OCI-LY7 (cell line): ENCODE data around the gene CBX8. TPM values are rescaled to one million over a fixed set of nuclear protein-coding genes. Genes with fewer than 3 reads are reported as not detected.

ENCODE experiments used
- BruUV-seq: library from RNA; stranded (reverse); fragments of 400-500 nt; replicated peaks from 2 replicates; lab custom pipeline; 2021; lab: Mats Ljungman, UMichigan
- CTCF ChIA-PET: fragments of 300-600 bp; sonication (Branson Sonifier 250); formaldehyde crosslinking; loops from one replicate; lab custom pipeline; 2022; ENCODE audit warnings: antibody characterized with exemption; ENCODE audit not compliant: unreplicated experiment; lab: Charles Lee
- POLR2A ChIA-PET: fragments of 300-600 bp; sonication (Branson Sonifier 250); formaldehyde crosslinking; loops from one replicate; lab custom pipeline; 2022; ENCODE audit warnings: antibody characterized with exemption; lab: Charles Lee
- DNase-seq: peaks from one replicate; pipeline ENCODE4 v3.0.0-alpha.2; 2015; ENCODE audit warnings: low spot score
- H2AFZ ChIP-seq: fragments of 200-600 bp; sonication (generic), shearing (Covaris generic); 2 replicates; pipeline ENCODE4 v1.6.1; 2014; ENCODE audit warnings: mild to moderate bottlenecking, antibody characterized with exemption, low read length, moderate library complexity
- H3K27ac ChIP-seq: fragments of 200-600 bp; sonication (generic); 2 replicates; pipeline ENCODE4 v1.5.1; 2014; ENCODE audit warnings: mixed run types, low read depth, mild to moderate bottlenecking, moderate library complexity, low read length, inconsistent platforms; ENCODE audit not compliant: poor library complexity, severe bottlenecking
- H3K36me3 ChIP-seq: fragments of 200-600 bp; sonication (generic); 2 replicates; pipeline ENCODE4 v1.6.1; 2014; ENCODE audit warnings: mild to moderate bottlenecking, antibody characterized with exemption, low read length, moderate library complexity, mixed read lengths; ENCODE audit not compliant: insufficient read depth
- H3K4me1 ChIP-seq: fragments of 200-600 bp; sonication (generic); 2 replicates; pipeline ENCODE4 v1.5.1; 2014; ENCODE audit warnings: mild to moderate bottlenecking, low read length; ENCODE audit not compliant: insufficient read depth, poor library complexity, severe bottlenecking
- H3K4me2 ChIP-seq: fragments of 200-600 bp; sonication (generic); 2 replicates; pipeline ENCODE4 v1.6.1; 2014; ENCODE audit warnings: mild to moderate bottlenecking, low read length
- H3K4me3 ChIP-seq: fragments of 200-600 bp; sonication (generic); 2 replicates; pipeline ENCODE4 v1.5.1; 2014; ENCODE audit warnings: mild to moderate bottlenecking, low read depth, low read length; ENCODE audit not compliant: poor library complexity, severe bottlenecking
- H3K79me2 ChIP-seq: fragments of 200-600 bp; sonication (generic); 2 replicates; pipeline ENCODE4 v1.6.1; 2016; ENCODE audit warnings: low read depth, mild to moderate bottlenecking, low read length, moderate library complexity, mixed read lengths; ENCODE audit not compliant: insufficient read depth
- H3K9me2 ChIP-seq: fragments of 200-600 bp; sonication (generic); 2 replicates; pipeline ENCODE4 v1.6.1; 2016; ENCODE audit warnings: mild to moderate bottlenecking, low read length, mixed read lengths; ENCODE audit not compliant: insufficient read depth
- H3K9me3 ChIP-seq: fragments of 200-600 bp; sonication (generic); 2 replicates; pipeline ENCODE4 v1.6.1; 2014; ENCODE audit warnings: mild to moderate bottlenecking, mixed run types, low read length, mixed read lengths
- H4K20me1 ChIP-seq: fragments of 200-600 bp; sonication (generic); 2 replicates; pipeline ENCODE4 v1.6.1; 2014; ENCODE audit warnings: mild to moderate bottlenecking, antibody characterized with exemption, low read length, moderate library complexity, mixed read lengths; ENCODE audit not compliant: insufficient read depth
- EZH2phosphoT487 ChIP-seq: fragments of 200-600 bp; sonication (generic); IDR thresholded peaks from 2 replicates; pipeline ENCODE4 v1.6.1; 2018; ENCODE audit warnings: low read depth, borderline replicate concordance, mild to moderate bottlenecking, mixed run types, antibody characterized with exemption, low read length, moderate library complexity, mixed read lengths
- intact Hi-C: fragments of 100-400 bp; cut with micrococcal nuclease; formaldehyde crosslinking; loops from one replicate; pipeline ENCODE4 v1.10.0; 2022; ENCODE audit not compliant: unreplicated experiment
- total RNA-seq, 2 experiments: library from RNA; depleted of rRNA in 1 of 2; stranded (reverse); fragments of >200 nt in 1 of 2; shearing (Covaris generic) in 1 of 2; gene quantifications; 2 replicates each; pipeline ENCODE4 v1.2.3, GENCODE V29; 2014 to 2022
- TF ChIP-seq, protein P1 (sequence below): fragments of 200-600 bp; sonication (generic); conservative IDR thresholded peaks from 2 replicates; pipeline ENCODE4 v1.5.1; 2014; ENCODE audit warnings: mild to moderate bottlenecking, antibody characterized with exemption, low read length, moderate library complexity, mixed read lengths

Gene CBX8
- total RNA-seq, 2 experiments from 2014 or later: 7.5 to 16.3 TPM

DNA sequence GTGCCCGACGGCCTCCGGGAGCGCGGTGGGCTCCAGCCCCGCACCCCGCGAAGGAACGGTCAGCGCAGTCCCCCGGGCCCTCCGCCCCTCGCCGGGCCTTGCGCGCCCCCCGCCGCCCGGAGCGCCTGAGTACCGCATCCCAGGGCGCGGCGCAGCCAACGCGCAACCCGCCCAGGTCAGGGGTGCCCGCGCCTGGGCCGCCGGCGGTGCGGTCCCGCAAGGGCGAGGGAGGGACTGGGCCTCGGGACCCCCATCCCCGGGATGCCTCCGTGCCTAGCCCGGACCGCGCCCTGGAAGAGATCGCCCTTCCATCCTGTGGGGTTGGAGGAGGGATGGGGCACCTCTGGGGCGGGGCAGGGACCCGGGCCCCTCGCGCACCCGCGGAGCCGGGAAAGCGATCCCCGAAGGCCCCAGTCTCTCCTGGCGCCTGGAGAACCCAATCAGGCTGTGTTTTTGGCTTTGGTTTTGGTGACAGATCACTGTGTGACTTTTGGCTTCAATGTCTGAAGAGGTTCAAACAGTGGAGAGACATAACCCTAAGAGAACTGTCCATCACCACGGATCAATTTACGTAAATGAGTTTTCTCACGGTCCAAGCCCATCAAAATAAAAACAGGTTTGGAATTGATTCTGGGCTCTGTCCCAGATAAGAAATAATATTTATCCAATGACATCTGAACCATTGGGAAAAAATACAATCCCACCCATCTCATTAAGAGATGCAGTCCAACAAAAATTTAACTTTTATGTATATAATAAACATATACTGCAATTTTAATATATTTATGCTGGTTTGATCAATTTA lies 48.4 kb downstream of the CBX8 start:
- CTCF ChIA-PET: no interaction called here
- H3K27ac ChIP-seq: no peak overlapping the region
- peaks cover 3% of the 10 kb centered on the region for H3K4me1 ChIP-seq
- DNase-seq: no peak
- no peak overlapping the region for H3K4me3 ChIP-seq
- no TSS peak for BruUV-seq
- no peaks in the 10 kb centered on the region for H3K9me2 ChIP-seq
- no peaks in the 10 kb centered on the region for H4K20me1 ChIP-seq
- no peak overlapping the region for H3K4me2 ChIP-seq
- H2AFZ ChIP-seq: no peak overlapping the region
- H3K9me3 ChIP-seq: no peaks in the 10 kb centered on the region
- intact Hi-C loops: loop anchor here (10.0 kb wide), 1 partner anchor 1484 kb away; no protein-coding TSS in a partner anchor
- POLR2A ChIA-PET: no interaction called here
- no peaks in the 10 kb centered on the region for H3K36me3 ChIP-seq
- H3K79me2 ChIP-seq: no peaks in the 10 kb centered on the region
- no peak for TF ChIP-seq EZH2phosphoT487
- TF ChIP-seq, protein P1, sequence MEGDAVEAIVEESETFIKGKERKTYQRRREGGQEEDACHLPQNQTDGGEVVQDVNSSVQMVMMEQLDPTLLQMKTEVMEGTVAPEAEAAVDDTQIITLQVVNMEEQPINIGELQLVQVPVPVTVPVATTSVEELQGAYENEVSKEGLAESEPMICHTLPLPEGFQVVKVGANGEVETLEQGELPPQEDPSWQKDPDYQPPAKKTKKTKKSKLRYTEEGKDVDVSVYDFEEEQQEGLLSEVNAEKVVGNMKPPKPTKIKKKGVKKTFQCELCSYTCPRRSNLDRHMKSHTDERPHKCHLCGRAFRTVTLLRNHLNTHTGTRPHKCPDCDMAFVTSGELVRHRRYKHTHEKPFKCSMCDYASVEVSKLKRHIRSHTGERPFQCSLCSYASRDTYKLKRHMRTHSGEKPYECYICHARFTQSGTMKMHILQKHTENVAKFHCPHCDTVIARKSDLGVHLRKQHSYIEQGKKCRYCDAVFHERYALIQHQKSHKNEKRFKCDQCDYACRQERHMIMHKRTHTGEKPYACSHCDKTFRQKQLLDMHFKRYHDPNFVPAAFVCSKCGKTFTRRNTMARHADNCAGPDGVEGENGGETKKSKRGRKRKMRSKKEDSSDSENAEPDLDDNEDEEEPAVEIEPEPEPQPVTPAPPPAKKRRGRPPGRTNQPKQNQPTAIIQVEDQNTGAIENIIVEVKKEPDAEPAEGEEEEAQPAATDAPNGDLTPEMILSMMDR: no peak

DNA sequence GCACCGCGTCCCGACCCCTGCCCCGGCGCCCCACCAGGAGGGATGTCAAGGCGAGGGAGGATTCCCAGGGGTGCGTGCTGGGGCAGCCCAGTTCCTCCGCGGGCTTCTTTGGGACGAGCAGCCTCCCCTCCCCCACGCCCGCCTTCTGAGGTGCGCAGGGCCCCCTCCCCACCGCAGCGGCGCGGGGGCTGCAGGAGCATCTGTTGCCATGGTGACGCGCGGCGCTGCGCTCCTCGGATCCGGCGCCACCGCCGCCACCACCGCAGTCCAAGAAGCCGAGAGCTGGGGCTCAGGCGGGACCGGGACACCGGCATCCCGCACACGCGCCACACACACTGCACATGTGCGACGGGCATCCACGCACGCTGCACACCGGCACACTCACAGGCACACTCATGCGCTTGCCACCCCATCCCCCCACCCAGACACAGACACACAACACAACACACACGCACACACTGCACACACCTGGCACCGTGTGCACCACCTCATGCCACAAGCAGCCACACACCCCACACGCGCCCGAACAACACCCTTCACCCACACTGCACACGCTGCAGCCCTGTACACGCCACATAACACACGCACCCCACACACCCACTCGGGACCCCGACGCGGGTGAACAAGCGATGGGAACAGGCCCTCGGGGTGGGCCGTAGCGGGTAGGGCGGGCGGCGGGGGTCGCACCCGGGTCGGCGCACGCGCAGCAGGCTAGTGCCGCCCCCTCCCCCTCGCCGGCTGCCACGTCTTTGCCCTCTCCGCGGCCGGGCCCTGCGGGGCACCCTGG lies 49.2 kb downstream of the CBX8 start:
- Histone ChIP-seq H3K36me3 (no peaks in the 10 kb centered on the region), H3K4me1 (peaks cover 3% of the 10 kb centered on the region), H3K27ac (no peak overlapping the region), H3K9me2 (no peaks in the 10 kb centered on the region), H4K20me1 (no peaks in the 10 kb centered on the region), H3K79me2 (no peaks in the 10 kb centered on the region), H3K9me3 (no peaks in the 10 kb centered on the region), H3K4me2 (no peak overlapping the region), H2AFZ (no peak overlapping the region), H3K4me3 (no peak overlapping the region)
- POLR2A ChIA-PET: no interaction called here
- CTCF ChIA-PET: no interaction called here
- intact Hi-C loops: loop anchor here (10.0 kb wide), 1 partner anchor 1483 kb away; no protein-coding TSS in a partner anchor
- BruUV-seq: no TSS peak
- TF ChIP-seq, protein P1: no peak
- no peak for TF ChIP-seq EZH2phosphoT487
- no peak for DNase-seq
